ENCODE data around the gene ENTPD5. TPM values are rescaled to one million over a fixed set of nuclear protein-coding genes. Genes with fewer than 3 reads are reported as not detected.
A peak's percentile ranks its signal among the peaks of the same experiment; 100 is the strongest.

The ENTPD5 gene
- total and polyA plus RNA-seq, 2 of the 4 experiments (the other 2 are of a cell fraction), result 7.3 to 8.1 TPM

GRCh38 chr14:74042296-74042695, 23.2 kb upstream of the ENTPD5 start:
- in situ Hi-C loops (cut with MboI; ENCODE audit: low sequenced_read_pairs) (loop anchor here (25.0 kb wide), 1 partner anchor 530 kb away; no protein-coding TSS in a partner anchor), dilution Hi-C loops (cut with HindIII; ENCODE audit: low sequenced_read_pairs, unreplicated experiment) (no loop called here), intact Hi-C loops (cut with micrococcal nuclease) (no loop called here)
- Histone ChIP-seq H3K4me2 (ENCODE audit: low read depth, low read length) (no peak overlapping the region), H4K5ac (ENCODE audit: low read depth, low read length) (no peak overlapping the region), H3K23ac (ENCODE audit: low read depth, low read length) (no peak overlapping the region), H3K79me1 (ENCODE audit: low read depth in 1 of 2, low read length in 2 of 2) (no peaks in the 10 kb centered on the region), H3K56ac (ENCODE audit: extremely low read depth, insufficient read depth, low read length) (no peak overlapping the region), H4K91ac (ENCODE audit: insufficient read depth, low read depth, low read length) (no peak overlapping the region), H2AK5ac (ENCODE audit: low read depth, low read length) (no peak overlapping the region), H3K4me1 (ENCODE audit: control insufficient read depth, insufficient read depth, low read length) (no peaks in the 10 kb centered on the region), H3K18ac (ENCODE audit: low read depth, low read length) (no peak overlapping the region), H2BK20ac (ENCODE audit: low read depth, low read length) (no peak overlapping the region), H2BK5ac (ENCODE audit: low read depth, low read length, poor library complexity, severe bottlenecking) (no peak overlapping the region), H3K27ac (ENCODE audit: insufficient read depth, low read length) (no peak overlapping the region), H3K14ac (replicated peaks; ENCODE audit: low read depth, low read length) (no peak overlapping the region), H3K4ac (ENCODE audit: low read depth, low read length) (no peak overlapping the region), H2BK15ac (ENCODE audit: low read depth, low read length) (no peak overlapping the region), H2BK120ac (ENCODE audit: low read depth, low read length) (no peak overlapping the region), H3K27me3 (ENCODE audit: control insufficient read depth, insufficient read depth, low read length) (no peaks in the 10 kb centered on the region), H4K8ac (ENCODE audit: low read depth in 2 of 2, low read length in 2 of 2) (no peak overlapping the region), H3K4me3 (ENCODE audit: insufficient read depth, low read depth, low read length) (no peak overlapping the region), H3K9ac (ENCODE audit: low read depth, low read length) (no peak overlapping the region), H4K20me1 (ENCODE audit: insufficient read depth, low read length) (no peaks in the 10 kb centered on the region), H2AFZ (replicated peaks; ENCODE audit: low read length, poor library complexity) (peak overlapping the region; percentile 65), H3K9me3 (ENCODE audit: control insufficient read depth, insufficient read depth, low read length) (no peaks in the 10 kb centered on the region), H2AK9ac (replicated peaks; ENCODE audit: low read depth, low read length, poor library complexity) (no peak overlapping the region), H3K36me3 (ENCODE audit: control insufficient read depth, insufficient read depth, low read length) (no peaks in the 10 kb centered on the region), H3K9me1 (ENCODE audit: insufficient read depth, low read length) (peaks cover 5% of the 10 kb centered on the region; the same call in 1 of the 2 replicates)
- ChIA-PET CTCF (no interaction called here), POLR2A (ENCODE audit: unreplicated experiment) (no interaction called here)
- no peak for TF ChIP-seq USF2 (IDR thresholded peaks at IDR 0.05; ENCODE audit: low read depth, low read length)
- ATAC-seq (ENCODE audit: low read depth) (peak; percentile 17; the same call in 1 of the 2 replicates), DNase-seq (no peak)
- 80% methylated on average over 1 of the region's 2 CpGs; no CpG with 5 or more reads in 1 of the 2 experiments for WGBS, 2 experiments (ENCODE audit: extremely low coverage in 2 of 2, insufficient read length in 1 of 2)
- BruUV-seq (replicated peaks), result no TSS peak
